GM18499 (cell line): ENCODE results near the gene RAVER1.
"Not testable (repeated sequence)": the region's sequence is repeated elsewhere in the genome, so short reads cannot be mapped to it uniquely, and the experiment has no call there.

ENCODE experiments used
- ATAC-seq: cut with Tn5 transposase; IDR thresholded peaks from one replicate; pipeline ENCODE4 v1.9.1; 2021; ENCODE audit warnings: moderate number of reproducible peaks; ENCODE audit not compliant: insufficient read depth, unreplicated experiment

Gene RAVER1

DNA sequence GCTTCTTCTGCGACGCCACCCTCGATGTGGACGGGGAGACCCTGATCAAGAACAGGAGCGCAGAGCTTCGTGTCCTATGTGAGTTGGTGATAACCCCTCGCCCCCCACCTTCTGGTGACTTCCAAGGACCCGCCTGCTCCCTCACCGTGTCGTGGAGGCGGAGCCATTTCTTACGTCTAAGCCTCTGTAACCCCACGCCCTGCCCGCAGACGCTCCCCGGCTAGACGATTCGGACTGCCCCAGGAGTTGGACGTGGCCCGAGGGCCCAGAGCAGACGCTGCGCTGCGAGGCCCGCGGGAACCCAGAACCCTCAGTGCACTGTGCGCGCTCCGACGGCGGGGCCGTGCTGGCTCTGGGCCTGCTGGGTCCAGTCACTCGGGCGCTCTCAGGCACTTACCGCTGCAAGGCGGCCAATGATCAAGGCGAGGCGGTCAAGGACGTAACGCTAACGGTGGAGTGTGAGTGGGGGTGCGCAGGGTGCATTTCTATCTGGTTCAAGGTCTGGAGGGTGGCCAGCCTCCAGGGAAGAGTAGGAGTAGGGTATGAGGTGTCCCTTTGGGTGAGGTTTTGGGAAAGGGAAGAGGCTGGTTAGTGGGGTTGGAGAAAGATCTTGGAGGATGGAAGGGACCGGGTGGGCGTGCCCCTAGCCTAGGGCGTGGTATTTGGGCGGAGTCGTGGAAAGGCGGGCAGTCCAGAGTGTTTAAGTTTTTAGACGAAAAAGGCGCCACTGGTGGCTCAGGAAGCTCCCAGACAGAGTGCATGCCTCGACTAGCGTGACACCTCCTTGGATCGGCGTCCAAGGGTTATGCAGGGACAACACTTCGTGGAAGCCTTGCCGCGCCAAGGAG, 40.3 kb downstream of the RAVER1 start:
- ATAC-seq = no peak

DNA sequence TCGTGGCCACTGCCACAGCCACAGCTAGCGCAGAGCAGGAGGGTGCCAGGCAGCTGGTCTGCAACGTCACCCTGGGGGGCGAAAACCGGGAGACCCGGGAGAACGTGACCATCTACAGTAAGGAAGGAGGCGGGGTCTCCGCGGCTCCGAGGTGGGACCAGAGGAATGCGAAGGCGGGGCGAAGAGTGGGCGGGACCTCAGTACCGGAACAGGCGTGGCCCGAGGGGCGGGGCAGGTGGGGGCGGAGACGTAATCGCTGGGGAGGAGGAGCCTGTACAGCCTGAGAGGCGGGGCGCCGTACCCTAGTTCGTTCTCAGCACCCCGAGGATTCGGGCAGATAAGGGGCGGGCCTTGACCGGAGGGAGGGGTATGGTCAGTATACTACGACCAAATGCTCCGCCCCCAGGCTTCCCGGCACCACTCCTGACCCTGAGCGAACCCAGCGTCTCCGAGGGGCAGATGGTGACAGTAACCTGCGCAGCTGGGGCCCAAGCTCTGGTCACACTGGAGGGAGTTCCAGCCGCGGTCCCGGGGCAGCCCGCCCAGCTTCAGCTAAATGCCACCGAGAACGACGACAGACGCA, 41.0 kb downstream of the RAVER1 start:
- ATAC-seq = no peak

DNA sequence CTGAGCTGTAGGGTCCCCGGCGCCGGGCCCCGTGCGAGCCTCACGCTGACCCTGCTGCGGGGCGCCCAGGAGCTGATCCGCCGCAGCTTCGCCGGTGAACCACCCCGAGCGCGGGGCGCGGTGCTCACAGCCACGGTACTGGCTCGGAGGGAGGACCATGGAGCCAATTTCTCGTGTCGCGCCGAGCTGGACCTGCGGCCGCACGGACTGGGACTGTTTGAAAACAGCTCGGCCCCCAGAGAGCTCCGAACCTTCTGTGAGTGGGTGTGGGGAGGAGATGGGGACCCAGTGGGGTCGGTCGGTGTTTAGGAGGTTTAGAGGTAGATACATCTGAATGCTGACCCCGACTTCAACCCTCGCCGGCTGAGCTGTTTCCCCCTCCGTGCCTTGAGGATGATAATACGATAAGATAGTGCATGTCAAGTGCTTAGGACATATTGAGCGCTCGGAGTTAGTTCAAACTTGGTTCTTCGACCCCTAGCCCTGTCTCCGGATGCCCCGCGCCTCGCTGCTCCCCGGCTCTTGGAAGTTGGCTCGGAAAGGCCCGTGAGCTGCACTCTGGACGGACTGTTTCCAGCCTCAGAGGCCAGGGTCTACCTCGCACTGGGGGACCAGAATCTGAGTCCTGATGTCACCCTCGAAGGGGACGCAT, 41.6 kb downstream of the RAVER1 start:
- ATAC-seq = no peak

DNA sequence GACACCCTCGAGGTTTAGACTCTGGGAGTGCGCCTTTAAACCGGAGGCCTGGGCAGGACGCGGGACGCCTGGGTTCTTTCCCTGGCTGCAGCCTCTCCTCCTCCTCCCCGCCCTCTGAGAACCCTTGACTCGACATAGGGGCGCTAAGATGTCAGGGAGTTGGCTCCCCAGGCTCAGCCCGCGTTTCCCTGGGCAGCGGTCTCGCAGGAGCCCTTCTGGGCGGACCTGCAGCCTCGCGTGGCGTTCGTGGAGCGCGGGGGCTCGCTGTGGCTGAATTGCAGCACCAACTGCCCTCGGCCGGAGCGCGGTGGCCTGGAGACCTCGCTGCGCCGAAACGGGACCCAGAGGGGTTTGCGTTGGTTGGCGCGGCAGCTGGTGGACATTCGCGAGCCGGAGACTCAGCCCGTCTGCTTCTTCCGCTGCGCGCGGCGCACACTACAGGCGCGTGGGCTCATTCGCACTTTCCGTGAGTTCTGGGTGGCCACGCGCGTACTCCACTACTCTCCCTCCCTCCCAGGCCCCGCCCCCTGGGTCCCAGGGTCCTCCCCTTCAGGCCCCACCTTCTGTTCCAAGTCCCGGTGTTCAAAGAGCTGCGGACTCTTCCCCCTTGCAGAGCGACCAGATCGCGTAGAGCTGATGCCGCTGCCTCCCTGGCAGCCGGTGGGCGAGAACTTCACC, 42.3 kb downstream of the RAVER1 start:
- no peak for ATAC-seq

DNA sequence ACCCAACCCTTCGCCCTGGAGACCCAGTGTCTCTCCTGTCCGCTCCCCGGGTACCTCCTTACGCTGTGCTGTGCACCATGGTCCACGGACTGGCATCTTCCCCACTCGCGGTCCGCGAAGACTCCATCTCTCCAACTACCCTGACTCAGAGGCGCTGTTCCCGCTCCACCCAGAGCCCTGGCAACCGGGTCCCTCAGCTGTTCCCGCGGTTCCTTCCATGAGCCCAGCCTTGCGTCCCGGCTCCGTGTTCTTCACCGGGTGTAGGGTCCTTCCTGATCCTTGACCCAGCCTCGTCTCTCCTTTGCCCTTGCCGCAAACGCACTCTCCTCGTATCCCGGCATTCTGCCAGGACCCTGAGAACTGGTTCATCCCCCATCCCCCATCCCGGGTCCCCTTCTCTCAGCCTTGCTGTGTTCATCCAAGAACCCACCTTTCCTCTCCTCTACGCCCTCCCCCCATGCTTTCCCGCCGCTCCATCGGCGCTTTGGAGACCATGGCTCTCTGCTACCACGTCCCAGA, 42.9 kb downstream of the RAVER1 start:
- ATAC-seq = no peak

DNA sequence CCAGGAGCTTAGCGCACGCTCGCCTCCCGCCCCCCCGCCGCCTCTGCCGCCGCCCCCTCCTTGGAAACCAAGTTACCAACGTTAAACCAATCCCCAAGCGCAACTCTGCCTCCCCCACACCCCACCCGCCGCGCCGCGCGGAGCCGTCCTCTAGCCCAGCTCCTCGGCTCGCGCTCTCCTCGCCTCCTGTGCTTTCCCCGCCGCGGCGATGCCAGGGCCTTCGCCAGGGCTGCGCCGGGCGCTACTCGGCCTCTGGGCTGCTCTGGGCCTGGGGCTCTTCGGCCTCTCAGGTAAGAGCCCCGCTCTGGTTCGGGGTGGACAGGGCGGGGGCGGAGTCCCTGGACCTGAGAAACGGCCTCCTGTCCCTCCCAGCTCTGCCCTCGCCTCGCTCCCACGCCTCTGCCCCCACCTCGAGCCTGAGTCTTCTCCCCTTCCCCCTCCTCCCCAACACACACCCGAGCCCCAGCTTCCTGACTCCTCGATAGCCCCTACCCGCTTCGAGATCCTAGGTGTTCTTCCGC, 43.4 kb downstream of the RAVER1 start, which contains the start of gene ICAM5:
Gene ICAM5, plus strand, starts transcription at position 117 of the 521 bp plus-strand sequence. Its CDS starts 92 bp downstream, at position 209.
- ATAC-seq = no peak

DNA sequence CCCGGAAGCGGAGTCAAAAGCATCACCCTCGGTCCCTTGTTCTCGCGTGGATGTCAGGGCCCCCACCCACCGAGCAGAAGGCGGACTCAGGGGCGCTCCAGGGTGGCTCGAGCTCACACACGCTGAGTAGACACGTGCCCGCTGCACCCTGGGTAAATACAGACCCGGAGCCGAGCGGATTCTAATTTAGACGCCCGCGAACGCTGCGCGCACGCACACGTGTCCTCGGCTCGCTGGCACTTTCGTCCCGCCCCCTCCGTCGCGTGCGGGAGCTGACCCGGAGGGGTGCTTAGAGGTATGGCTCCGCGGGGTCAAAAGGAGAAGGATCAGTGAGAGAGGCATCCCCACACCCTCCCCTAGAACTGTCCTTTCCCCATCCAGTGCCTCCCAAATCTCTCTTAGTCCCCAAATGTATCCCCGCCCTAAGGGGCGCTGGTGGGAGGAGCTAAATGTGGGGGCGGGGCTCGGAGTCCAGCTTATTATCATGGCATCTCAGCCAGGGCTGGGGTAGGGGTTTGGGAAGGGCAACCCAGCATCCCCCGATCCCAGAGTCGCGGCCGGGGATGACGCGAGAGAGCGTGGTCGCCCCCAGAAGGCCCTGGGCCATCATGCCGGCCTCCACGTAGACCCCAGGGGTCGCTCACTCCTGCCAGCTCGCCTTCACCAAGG, 44.0 kb downstream of the RAVER1 start:
- no peak for ATAC-seq

DNA sequence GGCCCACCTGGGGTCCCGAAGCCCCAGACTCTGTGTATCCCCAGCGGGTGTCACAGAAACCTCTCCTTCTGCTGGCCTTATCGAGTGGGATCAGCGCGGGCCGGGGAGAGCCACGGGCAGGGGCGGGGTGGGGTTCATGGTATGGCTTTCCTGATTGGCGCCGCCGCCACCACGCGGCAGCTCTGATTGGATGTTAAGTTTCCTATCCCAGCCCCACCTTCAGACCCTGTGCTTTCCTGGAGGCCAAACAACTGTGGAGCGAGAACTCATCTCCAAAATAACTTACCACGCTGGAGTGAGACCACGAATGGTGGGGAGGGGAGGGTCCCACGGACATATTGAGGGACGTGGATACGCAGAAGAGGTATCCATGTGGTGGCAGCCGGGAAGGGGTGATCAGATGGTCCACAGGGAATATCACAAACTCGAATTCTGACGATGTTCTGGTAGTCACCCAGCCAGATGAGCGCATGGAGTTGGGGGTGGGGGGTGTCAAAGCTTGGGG, 44.6 kb downstream of the RAVER1 start:
- ATAC-seq = no peak

DNA sequence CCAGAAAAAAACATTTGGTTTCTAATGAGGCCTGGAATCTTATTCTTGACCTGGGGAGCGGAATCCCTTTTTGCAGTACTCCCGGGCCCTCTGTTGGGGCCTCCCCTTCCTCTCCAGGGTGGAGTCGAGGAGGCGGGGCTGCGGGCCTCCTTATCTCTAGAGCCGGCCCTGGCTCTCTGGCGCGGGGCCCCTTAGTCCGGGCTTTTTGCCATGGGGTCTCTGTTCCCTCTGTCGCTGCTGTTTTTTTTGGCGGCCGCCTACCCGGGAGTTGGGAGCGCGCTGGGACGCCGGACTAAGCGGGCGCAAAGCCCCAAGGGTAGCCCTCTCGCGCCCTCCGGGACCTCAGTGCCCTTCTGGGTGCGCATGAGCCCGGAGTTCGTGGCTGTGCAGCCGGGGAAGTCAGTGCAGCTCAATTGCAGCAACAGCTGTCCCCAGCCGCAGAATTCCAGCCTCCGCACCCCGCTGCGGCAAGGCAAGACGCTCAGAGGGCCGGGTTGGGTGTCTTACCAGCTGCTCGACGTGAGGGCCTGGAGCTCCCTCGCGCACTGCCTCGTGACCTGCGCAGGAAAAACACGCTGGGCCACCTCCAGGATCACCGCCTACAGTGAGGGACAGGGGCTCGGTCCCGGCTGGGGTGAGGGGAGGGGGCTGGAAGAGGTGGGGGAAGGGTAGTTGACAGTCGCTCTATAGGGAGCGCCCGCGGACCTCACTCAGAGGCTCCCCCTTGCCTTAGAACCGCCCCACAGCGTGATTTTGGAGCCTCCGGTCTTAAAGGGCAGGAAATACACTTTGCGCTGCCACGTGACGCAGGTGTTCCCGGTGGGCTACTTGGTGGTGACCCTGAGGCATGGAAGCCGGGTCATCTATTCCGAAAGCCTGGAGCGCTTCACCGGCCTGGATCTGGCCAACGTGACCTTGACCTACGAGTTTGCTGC, 46.3 kb downstream of the RAVER1 start, which contains the start of gene ICAM4:
Gene ICAM4, plus strand, starts transcription at position 153 of the 935 bp plus-strand sequence. Its CDS starts 58 bp downstream, at position 211.
- no peak for ATAC-seq

DNA sequence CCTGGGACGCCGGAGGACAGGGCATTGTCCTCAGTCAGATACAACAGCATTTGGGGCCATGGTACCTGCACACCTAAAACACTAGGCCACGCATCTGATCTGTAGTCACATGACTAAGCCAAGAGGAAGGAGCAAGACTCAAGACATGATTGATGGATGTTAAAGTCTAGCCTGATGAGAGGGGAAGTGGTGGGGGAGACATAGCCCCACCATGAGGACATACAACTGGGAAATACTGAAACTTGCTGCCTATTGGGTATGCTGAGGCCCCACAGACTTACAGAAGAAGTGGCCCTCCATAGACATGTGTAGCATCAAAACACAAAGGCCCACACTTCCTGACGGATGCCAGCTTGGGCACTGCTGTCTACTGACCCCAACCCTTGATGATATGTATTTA, 47.9 kb downstream of the RAVER1 start:
- ATAC-seq = no peak

DNA sequence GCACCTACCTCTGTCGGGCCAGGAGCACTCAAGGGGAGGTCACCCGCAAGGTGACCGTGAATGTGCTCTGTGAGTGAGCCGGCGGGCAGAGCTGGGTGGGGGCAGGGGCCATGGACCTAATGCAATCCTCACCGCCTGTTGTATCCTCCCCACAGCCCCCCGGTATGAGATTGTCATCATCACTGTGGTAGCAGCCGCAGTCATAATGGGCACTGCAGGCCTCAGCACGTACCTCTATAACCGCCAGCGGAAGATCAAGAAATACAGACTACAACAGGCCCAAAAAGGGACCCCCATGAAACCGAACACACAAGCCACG, 48.4 kb downstream of the RAVER1 start:
- no peak for ATAC-seq

DNA sequence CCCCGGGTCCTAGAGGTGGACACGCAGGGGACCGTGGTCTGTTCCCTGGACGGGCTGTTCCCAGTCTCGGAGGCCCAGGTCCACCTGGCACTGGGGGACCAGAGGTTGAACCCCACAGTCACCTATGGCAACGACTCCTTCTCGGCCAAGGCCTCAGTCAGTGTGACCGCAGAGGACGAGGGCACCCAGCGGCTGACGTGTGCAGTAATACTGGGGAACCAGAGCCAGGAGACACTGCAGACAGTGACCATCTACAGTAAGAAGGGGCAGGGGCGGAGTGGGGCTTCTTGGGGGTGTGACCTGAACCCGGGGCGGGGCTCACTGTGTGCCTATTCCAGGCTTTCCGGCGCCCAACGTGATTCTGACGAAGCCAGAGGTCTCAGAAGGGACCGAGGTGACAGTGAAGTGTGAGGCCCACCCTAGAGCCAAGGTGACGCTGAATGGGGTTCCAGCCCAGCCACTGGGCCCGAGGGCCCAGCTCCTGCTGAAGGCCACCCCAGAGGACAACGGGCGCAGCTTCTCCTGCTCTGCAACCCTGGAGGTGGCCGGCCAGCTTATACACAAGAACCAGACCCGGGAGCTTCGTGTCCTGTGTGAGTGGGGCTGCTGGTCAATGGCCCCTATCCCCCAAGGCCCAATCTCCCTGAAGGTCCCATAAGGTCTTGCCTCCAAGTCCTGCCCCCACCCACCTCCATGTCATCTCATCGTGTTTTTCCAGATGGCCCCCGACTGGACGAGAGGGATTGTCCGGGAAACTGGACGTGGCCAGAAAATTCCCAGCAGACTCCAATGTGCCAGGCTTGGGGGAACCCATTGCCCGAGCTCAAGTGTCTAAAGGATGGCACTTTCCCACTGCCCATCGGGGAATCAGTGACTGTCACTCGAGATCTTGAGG, 49.0 kb downstream of the RAVER1 start:
- ATAC-seq = no peak

DNA sequence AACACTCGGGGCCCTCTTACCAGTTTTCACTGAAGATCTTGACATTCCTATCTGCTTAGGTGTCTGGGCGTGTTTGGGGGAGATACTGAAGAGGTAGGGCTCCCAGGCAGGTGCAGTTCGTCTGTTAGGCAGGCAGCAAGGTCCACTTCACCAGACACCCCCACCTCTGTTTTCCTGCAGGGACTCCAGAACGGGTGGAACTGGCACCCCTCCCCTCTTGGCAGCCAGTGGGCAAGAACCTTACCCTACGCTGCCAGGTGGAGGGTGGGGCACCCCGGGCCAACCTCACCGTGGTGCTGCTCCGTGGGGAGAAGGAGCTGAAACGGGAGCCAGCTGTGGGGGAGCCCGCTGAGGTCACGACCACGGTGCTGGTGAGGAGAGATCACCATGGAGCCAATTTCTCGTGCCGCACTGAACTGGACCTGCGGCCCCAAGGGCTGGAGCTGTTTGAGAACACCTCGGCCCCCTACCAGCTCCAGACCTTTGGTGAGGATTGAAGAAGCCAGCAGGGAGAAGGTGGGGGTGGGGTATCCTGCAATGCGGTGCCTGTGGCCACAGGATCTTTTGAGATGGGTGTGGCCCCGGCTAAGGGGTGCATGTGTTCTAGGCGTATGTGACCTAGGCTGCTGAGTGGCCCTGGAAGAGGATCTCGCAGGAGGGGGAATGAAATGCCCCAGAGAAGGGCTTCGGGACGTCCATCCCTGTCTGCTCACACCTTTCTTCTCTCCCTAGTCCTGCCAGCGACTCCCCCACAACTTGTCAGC, 49.8 kb downstream of the RAVER1 start:
- ATAC-seq = no peak

DNA sequence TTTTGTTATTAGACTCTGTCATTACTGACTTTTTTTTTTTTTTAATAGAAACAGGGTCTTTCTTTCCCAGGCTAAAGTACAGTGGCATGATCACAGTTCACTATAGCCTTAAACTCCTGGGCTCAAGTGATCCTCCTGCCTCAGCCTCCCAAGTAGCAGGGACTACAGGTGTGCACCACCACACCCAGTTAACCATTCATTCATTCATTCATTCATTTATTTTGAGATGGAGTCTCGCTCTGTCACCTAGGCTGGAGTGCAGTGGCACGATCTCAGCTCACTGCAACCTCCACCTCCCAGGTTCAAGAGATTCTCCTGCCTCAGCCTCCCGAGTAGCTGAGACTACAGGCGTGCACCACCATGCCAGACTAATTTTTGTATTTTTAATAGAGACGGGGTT, 51.3 kb downstream of the RAVER1 start:
- ATAC-seq = not testable (repeated sequence)

DNA sequence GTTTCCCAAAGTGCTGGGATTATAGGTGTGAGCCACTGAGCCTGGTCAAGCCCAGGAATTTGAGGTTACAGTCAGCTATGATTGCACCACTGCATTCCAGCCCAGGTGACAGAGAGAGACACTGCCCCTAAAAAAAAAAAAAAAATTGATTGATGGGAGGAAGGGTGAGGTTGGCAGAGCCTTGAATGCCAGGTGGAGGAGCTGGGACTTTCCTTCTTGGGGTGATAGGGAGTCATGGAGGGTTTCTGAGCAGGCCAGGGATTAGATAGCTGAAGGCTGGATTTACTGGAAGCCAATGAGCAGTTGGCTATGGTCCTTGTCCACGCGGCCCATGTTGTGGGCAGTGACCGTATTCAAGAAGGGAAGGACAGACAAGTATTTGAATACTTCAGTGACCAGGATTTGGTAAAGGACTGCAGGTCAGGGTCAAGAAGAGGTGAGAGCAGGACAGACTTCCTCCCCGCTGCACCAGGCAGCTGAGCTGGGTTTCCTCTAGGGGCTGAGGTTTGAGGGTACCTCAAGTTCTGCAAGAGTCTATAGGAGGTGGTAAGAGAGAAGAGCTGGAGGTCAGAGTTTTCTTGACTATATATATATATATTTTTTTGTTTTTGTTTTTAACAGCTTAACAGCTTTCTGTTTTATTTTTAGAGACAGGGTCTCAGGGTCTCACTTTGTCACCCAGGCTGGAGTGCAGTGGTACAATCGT, 53.4 kb downstream of the RAVER1 start:
- no peak for ATAC-seq

DNA sequence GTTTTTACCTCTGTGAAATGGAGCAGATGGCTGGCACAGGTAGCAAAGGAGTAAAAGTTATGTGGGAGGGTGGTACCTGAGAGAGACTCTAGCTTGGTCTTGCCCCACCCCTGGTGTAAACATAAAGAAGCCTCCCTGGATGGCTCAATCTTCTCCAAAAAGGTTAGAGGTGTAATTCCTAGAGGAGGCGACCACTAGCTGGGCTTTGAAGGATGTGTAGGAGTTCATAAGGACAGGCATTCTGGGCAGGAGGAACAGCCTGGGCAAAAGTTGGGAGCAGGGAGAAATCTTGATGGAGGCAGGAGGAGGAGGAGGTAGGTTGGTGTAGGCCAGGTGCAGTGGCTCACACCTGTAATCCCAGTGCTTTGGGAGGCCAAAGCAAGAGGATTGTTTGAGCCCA, 54.4 kb downstream of the RAVER1 start:
- ATAC-seq = no peak
